DMS79 treated with DMSO at 0.1 percent for 48 hours (cell line): Measurements from ENCODE around the gene SRP9.
"Not testable (repeated sequence)": the region's sequence is repeated elsewhere in the genome, so short reads cannot be mapped to it uniquely, and the experiment has no call there.

Experiments
- DNase-seq: peaks from one replicate; lab custom pipeline; 2025; lab: John Stamatoyannopoulos, UW

Gene SRP9

GRCh38 chr1:225815526-225816178, 38.0 kb downstream of the SRP9 start:
- peak; percentile 88 for DNase-seq

GRCh38 chr1:225816643-225817538, 39.3 kb downstream of the SRP9 start:
- DNase-seq: no peak

GRCh38 chr1:225817611-225818061, 40.0 kb downstream of the SRP9 start:
- peak; percentile 86 for DNase-seq

- no peak for DNase-seq
Observed at GRCh38 chr1:225818229-225818628, 40.6 kb downstream of the SRP9 start.

GRCh38 chr1:225819346-225820192, 41.9 kb downstream of the SRP9 start:
- DNase-seq: no peak

- peak; percentile 79 for DNase-seq
Observed at GRCh38 chr1:225820522-225821120, 43.0 kb downstream of the SRP9 start.

- no peak for DNase-seq
Observed at GRCh38 chr1:225822655-225823403, 45.2 kb downstream of the SRP9 start.

- no peak for DNase-seq
Observed at GRCh38 chr1:225823811-225824261, 46.2 kb downstream of the SRP9 start.

- DNase-seq: peak; percentile 58
Observed at GRCh38 chr1:225824533-225824941, 46.9 kb downstream of the SRP9 start.

- peak; percentile 74 for DNase-seq
Observed at GRCh38 chr1:225825078-225825477, 47.5 kb downstream of the SRP9 start.

- DNase-seq: no peak
Observed at GRCh38 chr1:225825607-225826007, 48.0 kb downstream of the SRP9 start.

GRCh38 chr1:225827076-225827475, 49.5 kb downstream of the SRP9 start:
- no peak for DNase-seq

GRCh38 chr1:225828706-225829345, 51.2 kb downstream of the SRP9 start:
- no peak for DNase-seq

- no peak for DNase-seq
Observed at GRCh38 chr1:225830841-225831240, 53.2 kb downstream of the SRP9 start.

- peak; percentile 97 for DNase-seq
Observed at GRCh38 chr1:225834417-225835329, 57.0 kb downstream of the SRP9 start.

- no peak for DNase-seq
Observed at GRCh38 chr1:225835856-225836255, 58.2 kb downstream of the SRP9 start.

GRCh38 chr1:225836296-225836695, 58.7 kb downstream of the SRP9 start:
- not testable (repeated sequence) for DNase-seq

GRCh38 chr1:225838793-225839192, 61.2 kb downstream of the SRP9 start:
- DNase-seq: no peak
